GM12878 (cell line): ENCODE measurements around the gene CCDC201. TPM values are rescaled to one million over a fixed set of nuclear protein-coding genes. Genes with fewer than 3 reads are reported as not detected.

ENCODE experiments used
- ATAC-seq: fragments of 200-7000 bp; cut with Tn5 transposase; 3 replicates; pipeline ENCODE4 v1.9.1; 2020; ENCODE audit warnings: mild to moderate bottlenecking, moderate library complexity
- BruUV-seq: library from RNA; stranded (reverse); fragments of 400-500 nt; replicated peaks from 2 replicates; lab custom pipeline; 2021; lab: Mats Ljungman, UMichigan
- CTCF ChIA-PET: fragments of 300-600 bp; sonication (Branson Sonifier 250); formaldehyde crosslinking; extraction: SDS; loops from one replicate; lab custom pipeline; 2021; ENCODE audit warnings: inconsistent platforms; lab: Yijun Ruan, JAX
- POLR2A ChIA-PET: fragments of 350-600 bp; formaldehyde crosslinking; extraction: SDS; loops from one replicate; lab custom pipeline; 2021; ENCODE audit warnings: inconsistent platforms; lab: Charles Lee
- RAD21 ChIA-PET: fragments of 300-600 bp; sonication (Branson Sonifier 250); formaldehyde crosslinking; loops from one replicate; lab custom pipeline; 2023; ENCODE audit warnings: antibody characterized with exemption; ENCODE audit not compliant: unreplicated experiment; lab: Charles Lee
- SMC1A ChIA-PET: fragments of 300-600 bp; sonication (Branson Sonifier 250); formaldehyde crosslinking; loops from one replicate; lab custom pipeline; 2023; ENCODE audit not compliant: unreplicated experiment, uncharacterized antibody; lab: Charles Lee
- DNase-seq: peaks from one replicate; pipeline ENCODE4 v3.0.0-alpha.2; 2011; ENCODE audit warnings: low read depth, low spot score
- FAIRE-seq: peaks from 3 replicates; lab custom pipeline; 2011; peaks lifted over from hg19 to GRCh38; lab: Jason Lieb, UNC
- H2AFZ ChIP-seq: 2 replicates; pipeline ENCODE4 v1.6.0; 2011; ENCODE audit warnings: low read depth, low read length, control low read depth; ENCODE audit not compliant: control insufficient read depth
- H3K27ac ChIP-seq: 2 replicates; pipeline ENCODE4 v1.5.1; 2011; ENCODE audit warnings: control low read depth; ENCODE audit not compliant: control insufficient read depth, insufficient read depth
- H3K27me3 ChIP-seq, 2 experiments: replicated peaks in 1 of 2; 2 replicates each; pipeline versions ENCODE4 v1.6.0 to v1.6.1; 2011; ENCODE audit warnings: low read length in 1 of 2; ENCODE audit not compliant: control insufficient read depth in 2 of 2, insufficient read depth in 2 of 2
- H3K36me3 ChIP-seq, 2 experiments: 2 replicates each; pipeline ENCODE4 v1.5.1; 2011; ENCODE audit warnings: low read length in 1 of 2; ENCODE audit not compliant: control insufficient read depth in 2 of 2, insufficient read depth in 2 of 2
- H3K4me1 ChIP-seq: 2 replicates; pipeline ENCODE4 v1.6.1; 2011; ENCODE audit warnings: mild to moderate bottlenecking, low read length, moderate library complexity, mixed read lengths; ENCODE audit not compliant: control insufficient read depth, insufficient read depth
- H3K4me2 ChIP-seq: 2 replicates; pipeline ENCODE4 v1.6.0; 2011; ENCODE audit warnings: control low read depth; ENCODE audit not compliant: control insufficient read depth, insufficient read depth
- H3K4me3 ChIP-seq: fragments of 200-600 bp; sonication (generic); 2 replicates; pipeline ENCODE4 v1.5.1; 2016
- H3K79me2 ChIP-seq: 2 replicates; pipeline ENCODE4 v1.6.0; 2011; ENCODE audit warnings: low read length; ENCODE audit not compliant: control insufficient read depth, insufficient read depth
- H3K9ac ChIP-seq: 2 replicates; pipeline ENCODE4 v1.8.0; 2011; ENCODE audit warnings: low read length, control low read depth, mixed read lengths; ENCODE audit not compliant: control insufficient read depth, insufficient read depth
- H3K9me3 ChIP-seq: replicated peaks from 3 replicates; pipeline ENCODE4 v1.5.1; 2011; ENCODE audit warnings: mild to moderate bottlenecking, low read length; ENCODE audit not compliant: control insufficient read depth, insufficient read depth
- H4K20me1 ChIP-seq: 2 replicates; pipeline ENCODE4 v1.6.0; 2011; ENCODE audit not compliant: control insufficient read depth, insufficient read depth
- BACH1 ChIP-seq: fragments of 450-650 bp; IDR thresholded peaks from 2 replicates; pipeline ENCODE4 v1.6.1; 2017; ENCODE audit warnings: mild to moderate bottlenecking, borderline replicate concordance
- CBFB ChIP-seq: IDR thresholded peaks from 2 replicates; pipeline ENCODE4 v1.6.1; 2016; ENCODE audit warnings: antibody characterized with exemption, low read depth
- CHD4 ChIP-seq: fragments of 200-600 bp; sonication (generic); IDR thresholded peaks from 2 replicates; pipeline ENCODE4 v1.6.1; 2016; ENCODE audit warnings: mild to moderate bottlenecking
- HCFC1 ChIP-seq: fragments of 150-350 bp; IDR thresholded peaks from 2 replicates; pipeline ENCODE4 v1.6.1; 2014; ENCODE audit warnings: low read length
- JUND ChIP-seq: IDR thresholded peaks from 2 replicates; pipeline ENCODE4 v1.6.1; 2012; ENCODE audit warnings: low read depth, mild to moderate bottlenecking, low read length, improper control_type of control experiment, moderate library complexity
- KLF5 ChIP-seq: fragments of 450-650 bp; IDR thresholded peaks from 2 replicates; pipeline ENCODE4 v1.6.1; 2014; ENCODE audit warnings: mild to moderate bottlenecking; ENCODE audit not compliant: partially characterized antibody
- RUNX3 ChIP-seq: IDR thresholded peaks from 2 replicates; pipeline ENCODE4 v1.6.1; 2012; ENCODE audit warnings: low read length, inconsistent platforms
- SMARCA5 ChIP-seq: fragments of 450-650 bp; IDR thresholded peaks from 2 replicates; pipeline ENCODE4 v1.6.1; 2017; ENCODE audit warnings: mild to moderate bottlenecking
- ZBTB33 ChIP-seq: fragments of 450-650 bp; IDR thresholded peaks from 2 replicates; pipeline ENCODE4 v1.6.1; 2017; ENCODE audit warnings: mild to moderate bottlenecking
- ZBTB40 ChIP-seq: fragments of 450-650 bp; IDR thresholded peaks from 2 replicates; pipeline ENCODE4 v1.6.1; 2016; ENCODE audit warnings: mild to moderate bottlenecking, moderate library complexity, borderline replicate concordance
- ZNF687 ChIP-seq: fragments of 450-650 bp; IDR thresholded peaks from 2 replicates; pipeline ENCODE4 v1.6.1; 2017; ENCODE audit warnings: mild to moderate bottlenecking, moderate library complexity
- WGBS: methylation state at CpG from one replicate; pipeline ENCODE4 v1.1.6; 2016; ENCODE audit warnings: low lambda C conversion rate; ENCODE audit not compliant: insufficient replicate concordance, insufficient coverage; ENCODE audit errors: missing lambda C conversion rate; 5-methylcytosine and 5-hydroxymethylcytosine counted together
- in situ Hi-C: fragments of 300-500 bp; cut with MboI; formaldehyde crosslinking; loops from 9 replicates; pipeline ENCODE4 v1.14.3; 2018; ENCODE audit warnings: mixed read lengths
- intact Hi-C: fragments of 100-400 bp; cut with micrococcal nuclease; formaldehyde crosslinking; loops from one replicate; pipeline ENCODE4 v1.14.2; 2022; ENCODE audit not compliant: unreplicated experiment
- polyA plus RNA-seq, 11 experiments: library from polyadenylated mRNA; depleted of rRNA in 4 of 11; unstranded in 6 of 11; stranded (reverse) in 5 of 11; fragments of >200 nt; fragmentation: Nextera tagmentation in 4 of 11; fragmentation: Illumina TruSeq in 1 of 11; extraction: Ambion mirVana in 4 of 11; extraction: Trizol in 1 of 11; gene quantifications; 1 replicate in 1 of 11; 2 replicates in 10 of 11; pipeline versions ENCODE4 v1.2.1 to v1.2.3, GENCODE V29; 2011 to 2016; ENCODE audit warnings: inconsistent platforms in 2 of 11, missing spikeins in 2 of 11, low read depth in 1 of 11
- total RNA-seq, 4 experiments: library from RNA; depleted of rRNA in 3 of 4; stranded (reverse); fragments of >200 nt in 3 of 4; fragmentation: Illumina TruSeq in 1 of 4; extraction: Trizol in 1 of 4; gene quantifications; 2 replicates each; pipeline versions ENCODE4 v1.2.1 to v1.2.3, GENCODE V29; 2013 to 2021

Gene CCDC201
- total and polyA plus RNA-seq, 10 of the 15 experiments (the other 5 are each of a cell fraction or from before 2014, with no cell fraction given), result 0.10 TPM; not detected in 9

GRCh38 chr7:45897042-45897690, 24.3 kb upstream of the CCDC201 start:
- H4K20me1 ChIP-seq, result no peaks in the 10 kb centered on the region
- BruUV-seq, result no TSS peak
- H3K36me3 ChIP-seq, result no peaks in the 10 kb centered on the region
- SMC1A ChIA-PET, result no interaction called here
- no peak for FAIRE-seq
- RAD21 ChIA-PET, result no interaction called here
- CTCF ChIA-PET, result interaction anchor here (1.2 kb wide), 1 partner anchor 25 kb away, joined by 3 read pairs; no protein-coding TSS in a partner anchor
- H3K27me3 ChIP-seq, result no peaks in the 10 kb centered on the region
- no peak overlapping the region for H3K4me2 ChIP-seq
- POLR2A ChIA-PET, result no interaction called here
- intact Hi-C loops, result no loop called here
- no peak overlapping the region for H2AFZ ChIP-seq
- in situ Hi-C loops, result no loop called here
- H3K79me2 ChIP-seq, result no peaks in the 10 kb centered on the region
- 0% methylated on average over 1 of the region's 1 CpG for WGBS
- H3K9me3 ChIP-seq, result no peaks in the 10 kb centered on the region
- H3K27ac ChIP-seq, result no peak overlapping the region
- no peaks in the 10 kb centered on the region for H3K4me1 ChIP-seq
- H3K9ac ChIP-seq, result no peak overlapping the region
- H3K4me3 ChIP-seq, result no peak overlapping the region
- ATAC-seq, result no peak
- no peak for DNase-seq
- TF ChIP-seq HCFC1 (no peak), ZNF687 (no peak), BACH1 (no peak), CBFB (no peak), CHD4 (no peak), KLF5 (no peak), ZBTB33 (no peak), JUND (no peak), RUNX3 (no peak), ZBTB40 (no peak), SMARCA5 (no peak)
